Spleen (tissue), 7 donors: ENCODE results near the gene GALNT18.

Source experiments
- POLR2A ChIP-seq, 3 donors: fragments of 450-650 bp; IDR thresholded peaks; one replicate each; pipeline ENCODE4 v1.5.1; 2017; ENCODE audit warnings: antibody characterized with exemption in 3 of 3, mild to moderate bottlenecking in 1 of 3
- POLR2AphosphoS5 ChIP-seq, 3 donors: sonication (generic); formaldehyde crosslinking; IDR thresholded peaks; one replicate each; pipeline ENCODE4 v1.5.1; 2017; ENCODE audit warnings: antibody characterized with exemption in 3 of 3
- TF ChIP-seq, protein P1 (sequence below), 11 experiments: fragments of 200-600 bp in 7 of 11; fragments of 450-650 bp in 4 of 11; sonication (generic) in 4 of 11; IDR thresholded peaks in 8 of 11; conservative IDR thresholded peaks in 3 of 11; 1 replicate in 7 of 11; 2 replicates in 4 of 11; pipeline versions ENCODE4 v1.4.0 to v1.8.0; 2016 to 2021; ENCODE audit warnings: antibody characterized with exemption in 11 of 11, inconsistent platforms in 4 of 11, mild to moderate bottlenecking in 1 of 11
- donor health status: DM: no; HTN: no; CAD: no; lungs with moderate emphysema.
- donor health status: DM: no; HTN: no; CAD: no.
- donor health status: DM: no; HTN: no; CAD: no.

GRCh38 chr11:11396301-11397035 lies 225.3 kb downstream of the GALNT18 start:
- TF ChIP-seq POLR2AphosphoS5 (IDR thresholded peaks at IDR 0.05) (no peak), POLR2A (IDR thresholded peaks at IDR 0.05) (no peak)
- TF ChIP-seq, protein P1, sequence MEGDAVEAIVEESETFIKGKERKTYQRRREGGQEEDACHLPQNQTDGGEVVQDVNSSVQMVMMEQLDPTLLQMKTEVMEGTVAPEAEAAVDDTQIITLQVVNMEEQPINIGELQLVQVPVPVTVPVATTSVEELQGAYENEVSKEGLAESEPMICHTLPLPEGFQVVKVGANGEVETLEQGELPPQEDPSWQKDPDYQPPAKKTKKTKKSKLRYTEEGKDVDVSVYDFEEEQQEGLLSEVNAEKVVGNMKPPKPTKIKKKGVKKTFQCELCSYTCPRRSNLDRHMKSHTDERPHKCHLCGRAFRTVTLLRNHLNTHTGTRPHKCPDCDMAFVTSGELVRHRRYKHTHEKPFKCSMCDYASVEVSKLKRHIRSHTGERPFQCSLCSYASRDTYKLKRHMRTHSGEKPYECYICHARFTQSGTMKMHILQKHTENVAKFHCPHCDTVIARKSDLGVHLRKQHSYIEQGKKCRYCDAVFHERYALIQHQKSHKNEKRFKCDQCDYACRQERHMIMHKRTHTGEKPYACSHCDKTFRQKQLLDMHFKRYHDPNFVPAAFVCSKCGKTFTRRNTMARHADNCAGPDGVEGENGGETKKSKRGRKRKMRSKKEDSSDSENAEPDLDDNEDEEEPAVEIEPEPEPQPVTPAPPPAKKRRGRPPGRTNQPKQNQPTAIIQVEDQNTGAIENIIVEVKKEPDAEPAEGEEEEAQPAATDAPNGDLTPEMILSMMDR (IDR thresholded peaks at IDR 0.05 in 8 of 11, conservative IDR thresholded peaks at IDR 0.05 in 3 of 11) = no peak
